GM21528 (cell line): ENCODE data around the gene PEAR1.

ENCODE experiments used
- ATAC-seq: cut with Tn5 transposase; IDR thresholded peaks from one replicate; pipeline ENCODE4 v1.9.1; 2021; ENCODE audit warnings: mild to moderate bottlenecking, moderate library complexity; ENCODE audit not compliant: unreplicated experiment, low FRiP score

The PEAR1 gene

GRCh38 chr1:156931211-156931952 lies 37.9 kb downstream of the PEAR1 start:
- no peak for ATAC-seq

GRCh38 chr1:156931974-156932710 lies 38.6 kb downstream of the PEAR1 start:
- ATAC-seq = no peak

DNA sequence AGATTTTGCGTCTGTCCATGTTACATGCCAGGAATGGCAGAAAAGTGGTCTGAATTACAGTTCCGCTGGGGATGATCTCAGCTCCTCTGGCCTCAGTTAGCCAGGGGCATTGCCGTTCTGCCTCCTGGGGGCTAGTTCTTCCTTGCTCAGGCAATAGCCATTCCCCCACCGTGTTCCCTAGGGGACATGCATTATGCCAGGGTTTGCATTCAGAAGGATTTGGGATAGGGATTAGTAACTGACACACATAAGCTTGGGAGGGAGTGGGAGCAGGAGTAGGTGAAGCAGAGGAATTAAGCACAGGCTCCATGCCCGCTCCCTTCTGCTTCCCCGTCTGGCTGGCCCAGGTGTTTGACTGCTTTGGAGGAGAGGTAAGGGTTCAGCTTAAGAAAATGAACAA lies 39.6 kb downstream of the PEAR1 start:
- ATAC-seq = no peak

DNA sequence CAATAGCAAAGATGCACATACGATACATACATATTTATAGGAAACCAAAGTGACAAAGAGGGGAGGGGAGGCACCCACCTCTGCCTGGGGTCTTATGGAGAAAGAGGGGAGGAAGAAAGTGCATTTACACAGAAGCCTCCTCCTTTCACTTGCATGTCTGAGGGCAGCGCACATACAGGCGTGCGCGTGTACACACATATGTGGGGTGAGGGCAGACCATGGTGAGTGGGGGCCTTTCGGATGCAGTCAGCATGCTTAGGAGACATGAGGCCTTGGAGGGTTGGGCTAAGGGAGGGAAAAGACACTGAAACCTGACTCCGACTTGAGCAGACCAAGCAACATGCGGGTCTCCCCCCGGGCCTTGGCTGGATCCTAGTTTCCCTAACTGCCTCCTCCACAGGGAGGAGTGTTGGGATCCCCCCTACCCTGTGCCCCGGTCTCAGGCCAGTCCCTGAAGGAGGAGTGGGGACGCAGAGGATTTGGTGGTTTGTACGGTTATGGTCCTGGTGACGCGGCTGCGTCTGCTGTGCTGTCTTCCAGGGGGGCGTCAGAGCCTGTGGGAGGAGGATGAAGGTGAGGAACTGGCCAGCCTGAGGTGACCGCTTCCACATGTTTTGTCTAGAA lies 42.1 kb downstream of the PEAR1 start:
- no peak for ATAC-seq

DNA sequence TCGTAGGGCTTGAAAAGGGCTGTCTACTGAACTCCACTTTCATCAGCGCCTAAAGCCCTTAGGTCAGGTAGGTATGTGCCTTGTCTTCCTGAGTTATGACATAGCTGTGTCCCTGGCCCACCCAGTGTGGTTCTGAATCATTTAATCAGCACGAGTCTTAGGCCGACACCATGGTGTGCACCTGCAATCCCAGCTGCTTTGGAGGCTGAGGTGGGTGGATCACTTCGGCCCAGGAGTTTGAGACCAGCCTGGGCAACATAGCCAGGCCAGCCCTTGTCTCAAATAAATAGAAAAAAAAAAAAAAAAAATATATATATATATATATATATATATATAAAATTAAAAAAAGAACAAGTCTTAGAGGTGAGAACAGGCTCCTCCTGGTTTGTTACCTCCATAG lies 42.7 kb downstream of the PEAR1 start:
- no peak for ATAC-seq

GRCh38 chr1:156936721-156937220 lies 43.3 kb downstream of the PEAR1 start:
- no peak for ATAC-seq

GRCh38 chr1:156937883-156938282 lies 44.4 kb downstream of the PEAR1 start:
- no peak for ATAC-seq

- ATAC-seq = no peak
Observed at GRCh38 chr1:156938813-156939212, 45.3 kb downstream of the PEAR1 start.

GRCh38 chr1:156939786-156940334 lies 46.3 kb downstream of the PEAR1 start:
- ATAC-seq = no peak

DNA sequence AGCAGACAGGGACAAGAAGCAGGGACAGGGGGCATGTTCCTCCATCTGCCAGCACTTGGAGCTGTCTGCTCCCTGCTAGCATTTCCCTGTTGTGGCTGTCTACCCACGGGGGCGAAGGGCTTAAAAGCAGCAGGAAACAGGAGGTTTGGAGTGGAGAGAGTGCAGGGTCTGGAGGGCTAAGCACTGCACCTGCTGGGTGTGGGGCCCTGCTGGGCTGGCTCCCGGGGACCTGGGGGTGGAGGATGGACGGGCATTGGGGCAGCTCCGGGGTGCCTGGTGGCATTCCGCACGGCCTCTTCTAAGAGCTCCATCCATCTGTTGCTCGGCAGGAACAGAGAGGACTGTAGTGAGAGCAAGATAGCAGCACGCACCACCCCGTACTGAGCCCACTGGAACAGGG lies 48.2 kb downstream of the PEAR1 start:
- no peak for ATAC-seq

GRCh38 chr1:156942176-156942575 lies 48.7 kb downstream of the PEAR1 start:
- ATAC-seq = no peak

DNA sequence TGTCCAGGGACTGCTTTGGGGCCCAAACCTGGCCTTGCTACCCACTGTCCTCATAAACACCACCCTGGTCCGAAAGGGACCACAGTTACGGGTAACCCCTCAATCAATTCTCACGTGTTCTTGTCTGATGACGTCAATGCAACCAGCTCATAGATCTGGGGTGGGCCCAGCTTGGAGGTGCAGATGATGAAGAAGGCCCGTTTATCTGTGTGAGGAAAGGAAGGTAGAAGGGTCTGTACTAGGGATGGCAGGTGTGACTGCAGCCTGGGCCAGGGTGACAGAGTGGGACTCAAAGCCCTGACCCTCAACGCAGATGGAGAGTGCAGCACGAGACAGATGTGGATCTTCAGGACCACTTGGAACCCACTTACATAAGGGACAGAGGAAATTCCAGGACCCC lies 49.1 kb downstream of the PEAR1 start:
- no peak for ATAC-seq

GRCh38 chr1:156943756-156944155 lies 50.2 kb downstream of the PEAR1 start:
- ATAC-seq = no peak

DNA sequence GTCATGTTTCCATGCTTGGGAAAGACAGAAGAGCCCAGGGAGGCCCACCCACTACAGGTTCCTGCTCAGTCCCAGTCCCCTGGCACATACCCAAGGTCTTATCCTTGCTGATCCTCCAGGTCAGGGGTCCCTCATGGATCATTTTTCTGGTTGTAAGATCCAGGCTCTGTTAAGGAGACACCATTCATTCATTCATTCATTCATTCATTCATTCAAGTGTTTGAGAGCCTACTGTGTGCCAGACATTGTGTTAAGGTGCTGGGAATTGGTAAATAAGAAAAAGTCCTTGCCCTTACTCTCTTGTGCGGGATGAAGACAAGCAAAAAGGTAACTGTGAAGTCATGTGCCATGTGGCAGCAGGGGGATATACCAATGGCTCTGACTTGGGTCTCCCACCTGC lies 50.8 kb downstream of the PEAR1 start:
- no peak for ATAC-seq

DNA sequence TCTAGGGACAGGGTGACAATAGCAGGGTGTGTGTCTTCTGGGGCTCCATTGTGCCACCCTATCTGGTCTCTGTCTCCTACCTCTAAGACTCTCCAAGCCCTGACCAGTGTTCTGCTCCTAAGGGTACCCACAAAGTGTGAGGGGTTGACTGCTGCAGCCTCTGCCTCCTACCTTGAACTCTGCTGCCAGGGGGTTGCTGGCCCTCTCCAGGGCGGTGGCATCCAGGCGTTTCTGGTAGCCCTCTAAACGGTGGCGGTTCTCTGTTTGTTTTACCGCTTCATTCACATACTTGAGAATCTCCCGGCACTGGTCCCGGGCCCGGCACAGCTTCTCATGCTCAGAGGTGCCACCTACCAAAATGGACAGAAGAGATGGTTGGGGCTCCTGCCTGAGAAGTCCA lies 51.3 kb downstream of the PEAR1 start:
- no peak for ATAC-seq

DNA sequence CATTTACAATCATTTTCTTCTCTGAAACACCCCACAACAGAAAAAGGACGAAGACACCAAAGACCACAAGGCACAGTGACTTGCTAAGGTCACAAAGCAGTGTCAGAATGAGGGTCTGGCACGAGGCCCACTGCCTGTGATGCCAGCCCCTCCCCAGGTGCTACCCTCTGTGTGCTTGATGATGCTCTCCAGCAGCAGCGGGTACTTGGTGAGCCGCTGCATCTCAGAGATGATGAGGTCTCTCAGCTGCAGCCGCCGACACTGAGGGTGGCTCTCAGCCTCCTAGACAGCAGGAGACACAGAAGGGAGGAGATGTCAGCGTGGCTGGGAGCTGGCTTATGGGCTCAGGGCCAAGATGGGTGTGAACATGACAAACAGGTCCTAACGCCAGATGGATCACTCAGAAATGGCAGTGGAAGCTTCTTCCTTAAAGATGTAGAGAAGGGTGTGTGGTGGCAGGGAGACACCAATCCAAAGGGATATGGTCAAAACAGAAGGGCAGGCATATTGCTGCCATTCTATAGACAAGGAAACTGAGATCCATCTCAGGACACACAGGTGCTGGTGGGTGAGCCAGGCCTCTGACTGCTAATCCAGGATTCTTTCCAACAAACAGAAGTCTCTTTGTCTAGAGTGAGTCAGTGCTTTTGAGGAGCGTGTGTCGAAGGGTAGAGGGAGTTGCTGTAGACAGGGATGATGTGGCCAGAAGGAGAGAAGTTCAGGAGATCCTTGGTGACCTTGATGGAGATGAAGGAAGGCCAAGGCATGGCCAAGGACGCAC lies 52.6 kb downstream of the PEAR1 start:
- ATAC-seq = no peak

DNA sequence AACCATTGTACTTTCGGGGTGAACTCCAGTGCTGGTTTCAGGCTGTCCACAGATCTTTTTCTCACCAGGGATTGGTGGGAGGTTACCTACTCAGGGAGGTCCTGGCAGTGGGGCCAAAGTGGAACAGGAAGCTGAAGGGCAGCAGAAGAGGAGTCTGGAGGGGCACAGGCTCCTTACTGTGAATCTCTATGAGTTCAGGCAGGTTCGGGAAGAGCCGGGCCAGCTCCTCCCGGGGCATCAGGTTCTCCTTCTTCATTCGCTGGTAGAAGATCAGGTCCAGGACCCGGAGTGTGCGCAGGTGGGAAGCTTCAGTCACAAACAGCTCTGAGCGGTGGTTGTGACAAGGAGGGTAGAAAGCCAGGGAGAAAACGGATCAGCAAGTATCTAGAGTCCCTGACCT lies 53.6 kb downstream of the PEAR1 start:
- ATAC-seq = no peak

- no peak for ATAC-seq
Observed at GRCh38 chr1:156947818-156948525, 54.5 kb downstream of the PEAR1 start.

DNA sequence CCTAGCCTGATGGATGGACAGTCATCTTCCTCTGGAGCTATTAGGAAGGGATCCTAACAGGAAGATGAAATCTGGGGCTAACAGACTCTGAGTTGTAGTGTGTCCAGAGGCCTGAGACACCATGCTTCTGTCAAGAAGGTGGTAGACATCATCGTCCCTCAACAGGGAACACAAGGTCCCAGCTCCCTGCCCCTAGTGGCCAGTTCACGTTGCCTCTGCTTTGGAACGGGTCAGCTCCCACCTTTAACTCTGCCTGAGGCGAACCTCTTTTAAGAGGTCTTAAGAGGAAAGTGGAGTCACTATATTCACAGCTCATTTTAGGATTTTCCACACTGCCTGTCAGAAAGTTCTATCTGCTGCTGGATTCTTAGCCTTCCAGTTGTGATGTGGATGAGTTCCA lies 55.2 kb downstream of the PEAR1 start:
- no peak for ATAC-seq

GRCh38 chr1:156949127-156949526 lies 55.6 kb downstream of the PEAR1 start:
- no peak for ATAC-seq
